HG02623 (cell line): Measurements from ENCODE around the gene ALG3.

Experiments used
- ATAC-seq: cut with Tn5 transposase; IDR thresholded peaks from one replicate; pipeline ENCODE4 v1.9.1; 2021; ENCODE audit warnings: moderate library complexity; ENCODE audit not compliant: unreplicated experiment

ALG3 gene

DNA sequence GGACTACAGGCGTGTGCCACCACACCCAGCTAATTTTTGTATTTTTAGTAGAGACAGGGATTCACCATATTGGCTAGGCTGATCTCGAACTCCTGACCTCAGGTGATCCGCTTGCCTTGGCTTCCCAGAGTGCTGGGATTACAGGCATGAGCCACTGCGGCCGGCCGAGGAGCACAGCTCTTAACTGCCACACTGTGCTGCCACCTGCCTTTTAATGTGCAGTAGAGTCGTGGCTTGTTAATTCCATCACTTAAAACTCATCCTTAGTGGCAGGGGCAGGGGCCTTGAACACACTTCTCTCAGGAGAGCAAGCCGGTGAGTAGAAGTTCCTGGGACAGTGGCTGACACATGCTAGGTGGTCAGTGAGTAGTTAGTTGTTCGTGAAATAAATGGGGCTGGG is 50.3 kb downstream of the ALG3 start:
- ATAC-seq: no peak

- no peak for ATAC-seq
These were observed 52.2 kb downstream of the ALG3 start for GRCh38 chr3:184196536-184196935.

GRCh38 chr3:184193991-184194539 is 54.7 kb downstream of the ALG3 start:
- ATAC-seq: no peak

DNA sequence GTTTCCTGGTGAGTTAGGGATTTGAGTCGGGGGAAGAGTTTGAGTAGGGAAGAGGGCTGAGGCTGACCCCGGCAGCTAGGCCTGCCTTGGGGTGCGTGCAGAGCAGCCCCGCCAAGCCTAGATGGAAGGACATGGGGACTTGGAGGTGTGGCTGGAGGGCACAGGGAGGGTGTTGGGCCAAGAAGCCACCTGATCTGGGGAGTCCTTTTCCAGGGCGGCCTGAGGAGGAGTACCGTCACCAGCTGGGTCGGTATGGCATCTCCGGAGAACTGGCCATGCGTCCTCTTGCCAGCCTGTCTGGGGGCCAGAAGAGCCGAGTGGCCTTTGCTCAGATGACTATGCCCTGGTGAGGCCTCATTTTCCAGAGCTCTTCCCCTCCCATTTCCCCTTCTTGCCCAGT is 55.9 kb downstream of the ALG3 start:
- ATAC-seq: no peak
